Putamen (tissue), 1 donor: Measurements from ENCODE around the gene DDX10.
"Not testable (repeated sequence)": the region's sequence is repeated elsewhere in the genome, so short reads cannot be mapped to it uniquely, and the experiment has no call there.

ENCODE experiments used
- DNase-seq: peaks from one replicate; pipeline ENCODE4 v3.0.0-alpha.2; 2016; ENCODE audit warnings: low spot score

Gene DDX10

DNA sequence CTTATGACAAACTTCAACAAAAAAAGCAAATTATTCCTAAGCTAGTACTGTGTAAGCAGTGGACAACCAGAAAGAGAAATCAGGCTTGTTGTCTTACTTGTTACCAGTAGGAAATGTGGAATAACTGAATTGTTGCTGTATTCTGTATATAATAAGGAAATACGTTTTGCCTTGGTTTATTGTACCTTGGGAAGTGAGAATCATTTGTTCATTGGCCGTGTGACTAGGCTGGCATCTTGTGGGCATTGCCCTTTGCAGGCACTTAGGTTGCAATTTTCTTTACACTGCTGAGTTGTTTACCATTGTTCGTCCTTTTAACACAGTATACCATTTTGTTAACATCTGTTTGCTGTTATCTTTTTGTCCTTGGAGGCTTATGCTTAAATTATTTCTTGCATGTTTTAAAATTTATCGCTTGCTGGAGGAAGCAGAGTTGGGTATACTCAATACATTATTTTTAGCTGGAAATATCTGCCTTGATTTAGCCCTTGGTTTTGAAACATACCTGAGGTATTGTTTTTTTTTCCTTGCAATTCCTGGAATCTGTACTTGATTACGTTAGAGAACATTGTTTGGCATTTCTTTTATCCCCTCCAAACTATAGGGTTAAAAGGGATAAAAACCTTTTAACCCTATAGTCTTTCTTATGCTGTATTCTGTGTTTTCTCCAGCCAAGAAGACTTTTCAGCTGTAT is 109.3 kb downstream of the DDX10 start:
- no peak for DNase-seq

DNA sequence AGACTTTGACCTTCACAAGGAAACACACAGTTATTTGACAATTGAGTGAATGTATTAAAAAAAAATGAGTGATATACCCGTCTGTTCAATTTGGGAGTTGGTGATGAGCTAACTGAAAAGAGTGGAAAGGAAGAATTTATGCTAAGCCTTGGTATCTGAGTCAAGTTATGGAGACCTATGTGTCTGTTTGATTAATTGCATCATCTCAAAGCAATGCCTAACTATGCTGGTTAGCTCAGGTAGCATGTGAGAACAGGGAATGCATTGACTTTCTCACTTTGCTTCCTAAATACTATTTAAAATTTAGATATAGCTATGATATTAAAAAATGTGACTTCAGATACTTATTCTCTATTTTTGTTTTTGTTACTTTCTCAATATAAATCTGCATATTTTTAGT is 110.5 kb downstream of the DDX10 start:
- no peak for DNase-seq

GRCh38 chr11:108779147-108779546 is 114.3 kb downstream of the DDX10 start:
- not testable (repeated sequence) for DNase-seq

- no peak for DNase-seq
Observed at GRCh38 chr11:108780119-108780518, 115.2 kb downstream of the DDX10 start.

DNA sequence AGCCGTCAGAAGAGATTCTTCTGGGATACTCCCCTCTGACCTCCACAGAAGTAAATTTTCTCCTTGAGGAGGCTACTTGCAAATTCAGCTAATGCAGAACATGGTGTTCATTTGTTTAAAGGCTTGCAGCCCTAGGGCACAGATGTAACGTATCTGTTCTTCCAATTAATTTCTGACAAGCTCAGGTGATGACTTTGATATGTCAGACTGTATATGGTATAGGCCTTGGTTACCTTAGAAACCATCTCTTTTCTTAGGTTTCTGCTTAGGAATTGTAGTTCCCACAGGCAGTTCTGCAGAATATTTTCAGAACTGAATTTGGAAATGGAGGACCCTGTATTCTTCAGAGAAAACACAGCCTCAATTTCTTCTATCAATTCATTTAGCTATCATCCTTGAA is 117.1 kb downstream of the DDX10 start:
- peak; percentile 7 for DNase-seq

DNA sequence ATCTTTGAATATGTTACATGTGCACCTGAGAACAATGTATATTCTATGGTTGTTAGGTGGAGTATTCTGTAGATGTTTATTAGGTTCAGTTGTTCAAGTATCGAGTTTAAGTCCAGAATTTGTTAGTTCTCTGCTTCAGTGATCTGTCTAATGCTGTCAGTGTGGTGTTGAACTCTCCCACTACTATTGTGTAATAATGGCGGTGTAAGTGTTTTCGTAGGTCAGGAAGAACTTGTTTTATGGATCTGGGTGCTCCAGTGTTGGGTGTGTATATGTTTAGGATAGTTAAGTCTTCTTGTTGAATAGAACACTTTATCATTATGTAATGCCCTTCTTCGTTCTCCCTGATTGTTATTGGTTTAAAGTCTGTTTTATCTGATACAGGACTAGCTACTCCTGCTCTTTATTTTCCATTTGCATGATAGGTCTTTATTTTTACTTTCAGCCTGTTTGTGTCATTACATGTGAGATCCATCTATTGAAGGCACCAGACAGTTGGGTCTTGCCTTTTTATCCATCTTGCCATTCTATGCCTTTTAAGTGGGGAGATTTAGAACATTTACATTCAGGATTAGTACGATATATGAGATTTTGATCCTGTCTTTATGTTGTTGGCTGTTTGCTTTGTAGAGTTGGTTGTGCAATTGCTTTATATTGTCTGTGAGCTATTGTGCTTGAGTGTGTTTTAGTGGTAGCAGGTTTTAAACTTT is 121.6 kb downstream of the DDX10 start:
- DNase-seq, result no peak

- no peak for DNase-seq
Observed at GRCh38 chr11:108787105-108787504, 122.2 kb downstream of the DDX10 start.

DNA sequence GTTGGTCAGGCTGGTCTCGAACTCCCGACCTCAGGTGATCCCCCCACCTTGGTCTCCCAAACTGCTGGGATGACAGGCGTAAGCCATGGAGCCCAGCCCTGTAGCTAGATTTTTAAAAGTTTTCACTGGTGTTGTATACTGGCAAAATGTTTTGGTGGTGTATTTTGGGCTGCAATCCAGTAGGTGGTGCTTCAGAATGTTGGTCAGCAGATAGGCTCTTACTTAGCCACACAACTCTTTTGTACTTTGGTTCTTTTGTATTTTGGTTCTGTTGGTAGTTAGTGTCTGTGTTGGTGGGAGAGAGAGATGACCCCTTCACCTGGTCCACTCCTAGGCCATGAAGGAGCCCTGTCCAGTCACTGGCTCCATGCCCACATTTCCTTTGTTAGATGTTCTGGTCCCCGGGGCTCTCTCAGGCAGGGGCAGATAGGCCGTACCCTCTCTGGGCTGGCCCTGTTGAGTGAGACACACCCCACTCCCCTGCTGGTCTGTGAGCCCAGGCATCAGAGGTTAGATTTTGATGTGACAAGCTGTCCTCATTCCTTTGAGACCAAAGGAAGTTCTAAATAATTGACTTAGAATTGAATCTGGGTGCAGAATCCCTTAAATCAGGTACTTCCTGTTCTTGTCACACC is 123.8 kb downstream of the DDX10 start:
- DNase-seq, result no peak

DNA sequence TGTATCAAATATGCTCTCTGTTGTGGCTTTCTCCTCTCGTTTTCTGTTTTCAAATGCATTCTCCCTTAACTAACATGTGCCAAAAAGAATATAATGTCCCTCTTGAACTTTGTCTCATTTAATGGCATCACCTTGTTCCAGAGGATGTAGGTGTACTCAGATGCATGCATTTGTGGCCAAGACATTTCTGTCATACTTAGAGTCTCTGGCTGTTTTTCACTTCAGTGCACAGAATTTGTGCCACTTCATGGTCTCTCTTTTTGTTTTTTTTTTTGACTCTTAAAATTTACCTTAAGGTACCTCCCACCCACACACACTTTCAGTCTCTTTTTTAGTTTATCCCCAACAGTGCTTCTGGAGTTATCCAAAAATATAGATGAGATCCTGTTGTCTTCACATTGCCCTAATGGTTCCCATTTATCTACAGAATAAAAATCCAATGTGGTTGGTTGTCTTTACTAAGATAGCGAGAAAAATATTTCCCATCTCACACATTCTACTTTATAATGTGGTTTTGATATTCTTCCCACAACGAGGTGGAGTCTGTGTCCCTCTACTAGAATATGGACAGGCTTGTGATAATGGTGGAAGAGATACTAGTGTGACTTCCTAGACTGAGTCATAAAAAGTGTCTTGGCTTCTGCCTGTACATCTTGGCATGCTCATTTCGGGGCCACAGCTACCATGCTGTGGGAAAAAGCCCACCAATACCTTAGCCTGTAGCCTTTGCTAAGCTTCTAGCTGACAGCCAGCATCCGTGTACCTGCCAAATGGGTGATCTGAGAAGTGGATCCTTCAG is 125.8 kb downstream of the DDX10 start:
- no peak for DNase-seq

GRCh38 chr11:108793138-108793537 is 128.3 kb downstream of the DDX10 start:
- no peak for DNase-seq

DNA sequence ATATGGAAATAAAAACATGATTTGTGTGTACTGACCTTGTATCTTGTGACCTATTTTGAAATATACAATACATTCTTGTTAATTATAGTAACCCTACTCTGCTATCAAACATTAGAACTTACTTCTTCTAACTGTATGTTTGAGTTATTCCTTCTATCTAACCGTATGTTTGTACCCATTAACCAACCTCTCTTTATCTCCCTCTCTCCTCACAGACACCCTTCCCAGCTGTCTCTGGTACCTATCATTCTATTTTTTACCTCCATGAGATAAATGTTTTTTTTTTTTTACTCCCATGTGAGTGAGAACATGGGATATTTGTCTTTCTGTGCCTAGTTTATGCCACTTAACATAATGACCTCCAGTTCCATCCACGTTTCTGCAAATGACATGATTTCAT is 128.7 kb downstream of the DDX10 start:
- no peak for DNase-seq

DNA sequence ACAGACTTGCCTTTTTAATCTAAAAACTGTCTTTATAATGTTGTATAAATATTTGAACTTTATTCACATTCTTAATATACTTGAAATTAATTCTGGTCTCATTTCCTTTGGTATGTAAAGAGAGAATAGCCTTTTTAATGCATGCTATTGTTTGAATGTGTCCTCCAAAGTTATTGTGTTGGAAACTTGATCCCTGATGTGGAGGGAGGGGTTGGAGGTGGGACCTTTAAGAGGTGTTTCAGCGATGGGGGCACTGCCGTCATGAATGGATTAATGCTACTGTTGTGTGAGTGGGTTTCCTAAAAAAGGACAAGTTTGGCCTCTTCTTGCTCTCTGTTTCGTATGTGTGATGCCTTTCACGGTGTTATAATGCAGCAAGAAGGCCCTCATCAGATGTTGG is 131.7 kb downstream of the DDX10 start:
- no peak for DNase-seq

DNA sequence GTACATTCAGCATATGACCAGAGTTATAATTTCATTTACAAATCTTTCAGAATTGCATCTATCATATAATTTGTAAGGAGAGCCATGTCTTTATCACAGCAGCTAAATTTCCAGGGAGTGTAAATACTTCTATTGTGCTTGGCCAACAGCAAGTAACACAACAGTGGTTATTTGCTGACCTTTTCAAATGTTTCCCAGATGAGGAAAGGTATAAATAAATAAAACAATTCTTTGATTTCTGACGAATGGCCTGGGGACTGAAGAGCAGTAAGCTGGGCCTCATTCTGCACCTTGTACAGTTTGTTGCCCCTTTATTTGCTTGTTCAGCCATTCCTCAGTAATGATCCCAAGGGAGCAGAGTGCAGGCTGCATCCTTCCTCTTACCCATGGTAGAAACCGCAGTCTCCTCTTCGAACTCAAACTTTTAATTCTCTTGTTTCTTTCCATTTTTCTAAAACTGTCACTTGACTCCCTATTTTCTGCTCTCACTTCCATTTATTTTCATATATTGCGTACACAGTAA is 132.8 kb downstream of the DDX10 start:
- no peak for DNase-seq

GRCh38 chr11:108802492-108802891 is 137.6 kb downstream of the DDX10 start:
- DNase-seq, result no peak

- no peak for DNase-seq
Observed at GRCh38 chr11:108803776-108804175, 138.9 kb downstream of the DDX10 start.

DNA sequence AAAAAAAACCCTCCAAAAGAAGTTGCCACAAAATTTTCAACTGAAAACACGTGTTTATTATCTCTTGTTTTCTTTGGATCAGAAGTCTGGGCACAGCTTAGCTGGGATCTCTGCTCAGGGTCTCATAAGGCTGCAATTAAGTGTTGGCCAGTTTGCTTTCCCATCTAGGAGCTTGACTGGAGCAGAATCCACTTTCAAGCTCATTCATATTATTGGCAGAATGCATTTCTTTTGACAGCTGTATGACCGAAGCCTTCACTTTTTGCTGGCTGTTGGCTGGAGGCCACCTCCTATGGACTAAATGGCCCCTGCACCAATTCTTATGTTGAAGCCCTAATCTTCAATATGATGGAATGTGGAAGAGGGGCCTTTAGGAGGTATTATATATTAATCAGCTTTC is 139.6 kb downstream of the DDX10 start:
- no peak for DNase-seq

GRCh38 chr11:108805030-108805429 is 140.2 kb downstream of the DDX10 start:
- DNase-seq, result no peak

DNA sequence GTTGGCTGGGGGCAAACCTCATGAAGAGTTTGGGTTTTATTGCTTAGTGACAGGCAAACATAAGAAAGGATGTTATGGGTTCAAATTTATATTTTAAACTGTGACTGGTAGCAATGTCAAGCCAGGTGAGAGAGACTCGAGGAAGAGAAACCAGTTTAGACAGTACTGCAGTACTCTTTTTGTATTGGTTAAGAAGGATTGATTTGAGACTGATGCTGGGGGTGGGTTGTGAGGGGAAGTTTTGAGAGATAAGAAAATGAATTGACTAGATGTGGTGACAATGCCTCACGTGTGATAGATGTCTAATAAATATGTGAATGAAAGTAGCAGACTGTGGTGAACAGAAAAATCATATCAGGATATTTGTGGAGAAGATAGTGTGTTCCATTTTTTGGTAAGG is 142.4 kb downstream of the DDX10 start:
- no peak for DNase-seq

GRCh38 chr11:108813086-108813485 is 148.2 kb downstream of the DDX10 start:
- DNase-seq, result no peak

- no peak for DNase-seq
Observed at GRCh38 chr11:108817976-108818375, 153.1 kb downstream of the DDX10 start.

- DNase-seq, result no peak
Observed at GRCh38 chr11:108818971-108819370, 154.1 kb downstream of the DDX10 start.

DNA sequence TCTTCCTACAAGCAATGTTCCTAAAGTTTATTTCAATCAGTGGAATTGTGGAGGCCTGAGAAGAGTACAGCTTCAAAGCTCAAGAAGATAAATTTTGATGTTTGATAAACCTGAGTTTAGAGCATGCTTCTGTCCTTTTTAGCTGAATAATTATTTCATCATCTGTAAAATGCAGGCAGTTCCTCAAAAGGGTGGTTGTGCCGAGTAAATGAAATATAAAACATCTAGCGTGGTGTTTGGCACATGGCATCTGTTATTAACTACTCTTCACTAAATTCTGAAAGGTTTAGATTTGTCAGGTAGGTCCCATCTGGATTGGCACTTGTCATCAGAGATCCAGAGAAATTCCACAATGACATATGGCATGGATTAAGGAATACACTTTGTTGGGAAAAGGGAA is 155.1 kb downstream of the DDX10 start:
- DNase-seq, result no peak
